Activated T-cell treated with anti-CD3 and anti-CD28 coated beads, Interleukin-2, amount 50 U/mL, for 4 hours (primary cell): ENCODE results near the gene DYSF. TPM values are rescaled to one million over a fixed set of nuclear protein-coding genes. Genes with fewer than 3 reads are reported as not detected.
A peak's percentile ranks its signal among the peaks of the same experiment; 100 is the strongest.

Source experiments
- ATAC-seq, 2 donors: fragments of 200-7000 bp; cut with Tn5 transposase; one replicate each; pipeline ENCODE4 v1.10.0; 2021
- DNase-seq: peaks from one replicate; pipeline ENCODE4 v3.0.0-alpha.2; 2020
- H3K27me3 Mint-ChIP-seq: one replicate; pipeline ENCODE4 v1.8.0; 2021; ENCODE audit warnings: low read depth, mixed read lengths
- H3K36me3 Mint-ChIP-seq: one replicate; pipeline ENCODE4 v1.8.0; 2022; ENCODE audit warnings: mixed read lengths; ENCODE audit not compliant: insufficient read depth
- H3K4me1 Mint-ChIP-seq: one replicate; pipeline ENCODE4 v1.8.0; 2021; ENCODE audit warnings: low read depth, mixed read lengths
- H3K4me3 Mint-ChIP-seq: one replicate; pipeline ENCODE4 v1.8.0; 2021; ENCODE audit warnings: mild to moderate bottlenecking, moderate library complexity, mixed read lengths
- H3K9me3 Mint-ChIP-seq: one replicate; pipeline ENCODE4 v1.8.0; 2021; ENCODE audit warnings: mixed read lengths
- total RNA-seq, 3 donors: library from RNA; stranded (reverse); gene quantifications; one replicate each; pipeline ENCODE4 v1.2.1, GENCODE V29; 2021

DYSF gene
- total RNA-seq, 3 donors from 2014 or later = 0.16 to 0.87 (median 0.25) TPM

- Mint-ChIP-seq H3K27me3 (peaks cover 21% of the 10 kb centered on the region), H3K9me3 (no peaks in the 10 kb centered on the region), H3K36me3 (no peaks in the 10 kb centered on the region), H3K4me1 (peaks cover 20% of the 10 kb centered on the region), H3K4me3 (no peak overlapping the region)
- ATAC-seq = no peak
- no peak for DNase-seq
These were observed 4.0 kb upstream of the DYSF start for GRCh38 chr2:71449343-71449742.

- no peak for ATAC-seq
- H3K9me3 Mint-ChIP-seq = no peaks in the 10 kb centered on the region
- no peak overlapping the region for H3K4me3 Mint-ChIP-seq
- no peak for DNase-seq
- no peaks in the 10 kb centered on the region for H3K36me3 Mint-ChIP-seq
- peaks cover 42% of the 10 kb centered on the region for H3K27me3 Mint-ChIP-seq
- peaks cover 23% of the 10 kb centered on the region for H3K4me1 Mint-ChIP-seq
These were observed 1.7 kb upstream of the DYSF start for GRCh38 chr2:71451705-71452104.

GRCh38 chr2:71452565-71452964 lies 796 bp upstream of the DYSF start:
- peak; percentile 53 to 55 for ATAC-seq
- Mint-ChIP-seq H3K4me1 (peaks cover 23% of the 10 kb centered on the region), H3K27me3 (peaks cover 44% of the 10 kb centered on the region), H3K9me3 (no peaks in the 10 kb centered on the region), H3K4me3 (no peak overlapping the region), H3K36me3 (no peaks in the 10 kb centered on the region)
- DNase-seq = no peak

GRCh38 chr2:71454221-71455010 lies 1.1 kb downstream of the DYSF start:
- Mint-ChIP-seq H3K27me3 (peaks cover 44% of the 10 kb centered on the region), H3K4me1 (peaks cover 19% of the 10 kb centered on the region), H3K9me3 (no peaks in the 10 kb centered on the region), H3K4me3 (no peak overlapping the region), H3K36me3 (no peaks in the 10 kb centered on the region)
- no peak for ATAC-seq
- no peak for DNase-seq

- Mint-ChIP-seq H3K4me1 (peaks cover 18% of the 10 kb centered on the region), H3K9me3 (no peaks in the 10 kb centered on the region), H3K36me3 (no peaks in the 10 kb centered on the region), H3K27me3 (peaks cover 44% of the 10 kb centered on the region), H3K4me3 (peak overlapping the region; percentile 17)
- DNase-seq (no peak), ATAC-seq (no peak)
These were observed 1.8 kb downstream of the DYSF start for GRCh38 chr2:71455011-71455740.

GRCh38 chr2:71455741-71456569 lies 2.6 kb downstream of the DYSF start:
- Mint-ChIP-seq H3K4me1 (peaks cover 18% of the 10 kb centered on the region), H3K36me3 (no peaks in the 10 kb centered on the region), H3K9me3 (no peaks in the 10 kb centered on the region), H3K27me3 (peaks cover 44% of the 10 kb centered on the region), H3K4me3 (no peak overlapping the region)
- DNase-seq = no peak
- ATAC-seq = no peak

- ATAC-seq (no peak), DNase-seq (no peak)
- H3K9me3 Mint-ChIP-seq = no peaks in the 10 kb centered on the region
- no peak overlapping the region for H3K4me3 Mint-ChIP-seq
- H3K4me1 Mint-ChIP-seq = peaks cover 18% of the 10 kb centered on the region
- H3K36me3 Mint-ChIP-seq = no peaks in the 10 kb centered on the region
- H3K27me3 Mint-ChIP-seq = peaks cover 42% of the 10 kb centered on the region
These were observed 3.3 kb downstream of the DYSF start for GRCh38 chr2:71456617-71457016.

GRCh38 chr2:71457123-71457915 lies 4.0 kb downstream of the DYSF start:
- H3K4me1 Mint-ChIP-seq = peaks cover 16% of the 10 kb centered on the region
- DNase-seq = no peak
- H3K9me3 Mint-ChIP-seq = no peaks in the 10 kb centered on the region
- no peak for ATAC-seq
- H3K4me3 Mint-ChIP-seq = no peak overlapping the region
- peaks cover 37% of the 10 kb centered on the region for H3K27me3 Mint-ChIP-seq
- no peaks in the 10 kb centered on the region for H3K36me3 Mint-ChIP-seq

- Mint-ChIP-seq H3K27me3 (peaks cover 33% of the 10 kb centered on the region), H3K9me3 (no peaks in the 10 kb centered on the region), H3K36me3 (no peaks in the 10 kb centered on the region), H3K4me3 (no peak overlapping the region), H3K4me1 (peaks cover 10% of the 10 kb centered on the region)
- no peak for DNase-seq
- ATAC-seq = no peak
These were observed 4.6 kb downstream of the DYSF start for GRCh38 chr2:71457923-71458322.

GRCh38 chr2:71458413-71459083 lies 5.2 kb downstream of the DYSF start:
- no peaks in the 10 kb centered on the region for H3K9me3 Mint-ChIP-seq
- no peaks in the 10 kb centered on the region for H3K36me3 Mint-ChIP-seq

GRCh38 chr2:71459084-71459431 lies 5.7 kb downstream of the DYSF start:
- peaks cover 5% of the 10 kb centered on the region for H3K4me1 Mint-ChIP-seq
- DNase-seq (no peak), ATAC-seq (no peak)
- no peak overlapping the region for H3K4me3 Mint-ChIP-seq
- peaks cover 25% of the 10 kb centered on the region for H3K27me3 Mint-ChIP-seq
- no peaks in the 10 kb centered on the region for H3K36me3 Mint-ChIP-seq
- H3K9me3 Mint-ChIP-seq = no peaks in the 10 kb centered on the region

More at GRCh38 chr2:71458413-71459083, 5.2 kb downstream of the DYSF start:
- DNase-seq (no peak), ATAC-seq (no peak)
- H3K4me1 Mint-ChIP-seq = peaks cover 5% of the 10 kb centered on the region
- peaks cover 28% of the 10 kb centered on the region for H3K27me3 Mint-ChIP-seq
- no peak overlapping the region for H3K4me3 Mint-ChIP-seq

GRCh38 chr2:71460056-71460455 lies 6.7 kb downstream of the DYSF start:
- DNase-seq (no peak), ATAC-seq (no peak)
- no peak overlapping the region for H3K4me3 Mint-ChIP-seq
- no peaks in the 10 kb centered on the region for H3K9me3 Mint-ChIP-seq
- no peaks in the 10 kb centered on the region for H3K36me3 Mint-ChIP-seq
- no peaks in the 10 kb centered on the region for H3K4me1 Mint-ChIP-seq
- H3K27me3 Mint-ChIP-seq = peaks cover 15% of the 10 kb centered on the region

- H3K9me3 Mint-ChIP-seq = no peaks in the 10 kb centered on the region
- H3K4me3 Mint-ChIP-seq = no peak overlapping the region
- DNase-seq (no peak), ATAC-seq (no peak)
- peaks cover 9% of the 10 kb centered on the region for H3K27me3 Mint-ChIP-seq
- H3K36me3 Mint-ChIP-seq = no peaks in the 10 kb centered on the region
- no peaks in the 10 kb centered on the region for H3K4me1 Mint-ChIP-seq
These were observed 7.4 kb downstream of the DYSF start for GRCh38 chr2:71460595-71461303.
